ENCODE results near the gene CTBP2.

- TF ChIP-seq CTCF (IDR thresholded peaks at IDR 0.05) (no peak), POLR2A (IDR thresholded peaks at IDR 0.05) (no peak)
Measured at GRCh38 chr10:124997306-124997705, 163.1 kb downstream of the CTBP2 start.
